GM23338 (cell line): ENCODE results near the gene MLLT1. TPM values are rescaled to one million over a fixed set of nuclear protein-coding genes. Genes with fewer than 3 reads are reported as not detected.

Source experiments
- ATAC-seq: fragments of 200-7000 bp; cut with Tn5 transposase; 3 replicates; pipeline ENCODE4 v1.9.1; 2020
- DNase-seq: peaks from one replicate; pipeline ENCODE4 v3.0.0-alpha.2; 2015; ENCODE audit warnings: low spot score
- H2AFZ ChIP-seq: fragments of 200-600 bp; sonication (generic); 2 replicates; pipeline ENCODE4 v1.8.0; 2016; ENCODE audit warnings: antibody characterized with exemption, mild to moderate bottlenecking, moderate library complexity
- H3F3A ChIP-seq: fragments of 200-600 bp; sonication (generic); replicated peaks from 2 replicates; pipeline ENCODE4 v1.8.0; 2017; ENCODE audit warnings: antibody characterized with exemption, mixed run types, low read depth
- H3K27ac ChIP-seq: fragments of 200-600 bp; sonication (generic); 2 replicates; pipeline ENCODE4 v1.6.1; 2016; ENCODE audit warnings: low read depth
- H3K27me3 ChIP-seq: fragments of 200-600 bp; sonication (generic); 2 replicates; pipeline ENCODE4 v1.8.0; 2016; ENCODE audit warnings: mild to moderate bottlenecking, mixed run types, moderate library complexity; ENCODE audit not compliant: insufficient read depth
- H3K36me3 ChIP-seq: fragments of 200-600 bp; sonication (generic); 2 replicates; pipeline ENCODE4 v1.8.0; 2016; ENCODE audit warnings: mild to moderate bottlenecking; ENCODE audit not compliant: insufficient read depth
- H3K4me1 ChIP-seq: fragments of 200-600 bp; sonication (generic); 2 replicates; pipeline ENCODE4 v1.8.0; 2016; ENCODE audit warnings: mild to moderate bottlenecking, moderate library complexity; ENCODE audit not compliant: insufficient read depth
- H3K4me2 ChIP-seq: fragments of 200-600 bp; sonication (generic); 2 replicates; pipeline ENCODE4 v1.7.1; 2017; ENCODE audit warnings: mixed run types
- H3K4me3 ChIP-seq: fragments of 200-600 bp; sonication (generic); 2 replicates; pipeline ENCODE4 v1.6.1; 2016; ENCODE audit warnings: mixed run types
- H3K79me2 ChIP-seq: fragments of 200-600 bp; sonication (generic); replicated peaks from 2 replicates; pipeline ENCODE4 v1.8.0; 2017; ENCODE audit warnings: mild to moderate bottlenecking; ENCODE audit not compliant: insufficient read depth
- H3K9me2 ChIP-seq: fragments of 200-600 bp; sonication (generic); 2 replicates; pipeline ENCODE4 v1.8.0; 2017; ENCODE audit not compliant: insufficient read depth
- H4K20me1 ChIP-seq: fragments of 200-600 bp; sonication (generic); replicated peaks from 2 replicates; pipeline ENCODE4 v1.8.0; 2017; ENCODE audit warnings: mild to moderate bottlenecking; ENCODE audit not compliant: insufficient read depth
- H3K27ac Mint-ChIP-seq: 2 replicates; pipeline ENCODE4 v1.8.0; 2020; ENCODE audit warnings: inconsistent platforms, mild to moderate bottlenecking, moderate library complexity, mixed read lengths
- H3K27me3 Mint-ChIP-seq: 3 replicates; pipeline ENCODE4 v1.8.0; 2022; ENCODE audit warnings: low read depth, mild to moderate bottlenecking, moderate library complexity, mixed read lengths, inconsistent platforms; ENCODE audit not compliant: insufficient read depth, poor library complexity
- H3K36me3 Mint-ChIP-seq: 3 replicates; pipeline ENCODE4 v1.8.0; 2021; ENCODE audit warnings: low read depth, mild to moderate bottlenecking, inconsistent platforms, moderate library complexity, mixed read lengths
- H3K4me1 Mint-ChIP-seq: 3 replicates; pipeline ENCODE4 v1.8.0; 2020; ENCODE audit warnings: mild to moderate bottlenecking, inconsistent platforms, mixed read lengths
- H3K4me3 Mint-ChIP-seq: 3 replicates; pipeline ENCODE4 v1.8.0; 2021; ENCODE audit warnings: moderate library complexity, mild to moderate bottlenecking, inconsistent platforms, mixed read lengths
- H3K9me3 Mint-ChIP-seq: 3 replicates; pipeline ENCODE4 v1.8.0; 2020; ENCODE audit warnings: moderate library complexity, mild to moderate bottlenecking, inconsistent platforms, mixed read lengths
- CTCF ChIP-seq, 2 experiments: fragments of 200-600 bp in 1 of 2; sonication (generic) in 1 of 2; conservative IDR thresholded peaks; 2 replicates each; pipeline versions ENCODE4 v1.5.1 to v1.6.1; 2016 to 2017; ENCODE audit warnings: antibody characterized with exemption in 2 of 2, low read depth in 2 of 2, mild to moderate bottlenecking in 2 of 2, moderate library complexity in 1 of 2
- EZH2phosphoT487 ChIP-seq: fragments of 200-600 bp; sonication (generic); IDR thresholded peaks from one replicate; pipeline ENCODE4 v1.8.1; 2018; ENCODE audit warnings: antibody characterized with exemption; ENCODE audit not compliant: unreplicated experiment
- JUNB ChIP-seq: IDR thresholded peaks from one replicate; pipeline ENCODE4 v1.6.1; 2016; ENCODE audit warnings: antibody characterized with exemption; ENCODE audit not compliant: unreplicated experiment
- NANOG ChIP-seq: IDR thresholded peaks from 2 replicates; pipeline ENCODE4 v1.6.1; 2016; ENCODE audit warnings: antibody characterized with exemption, borderline replicate concordance
- REST ChIP-seq: IDR thresholded peaks from one replicate; pipeline ENCODE4 v1.6.1; 2018; ENCODE audit warnings: antibody characterized with exemption; ENCODE audit not compliant: unreplicated experiment
- STAT1 ChIP-seq: IDR thresholded peaks from one replicate; pipeline ENCODE4 v1.6.1; 2016; ENCODE audit warnings: antibody characterized with exemption; ENCODE audit not compliant: unreplicated experiment
- ZNF114 ChIP-seq: fragments of 250-450 bp; sonication (Bioruptor Pico); IDR thresholded peaks from 2 replicates; pipeline ENCODE4 v1.5.0; 2020; ENCODE audit warnings: mild to moderate bottlenecking, moderate library complexity
- ZNF462 ChIP-seq: fragments of 250-450 bp; sonication (Bioruptor Pico); IDR thresholded peaks from 2 replicates; pipeline ENCODE4 v1.5.0; 2020; ENCODE audit warnings: mild to moderate bottlenecking, moderate library complexity
- polyA plus RNA-seq: library from polyadenylated mRNA; unstranded; fragments of >200 nt; fragmentation: Nextera tagmentation; extraction: Ambion mirVana; gene quantifications from 2 replicates; pipeline ENCODE4 v1.2.1, GENCODE V29; 2016
- total RNA-seq: library from RNA; depleted of rRNA; stranded (reverse); fragments of >200 nt; shearing (Covaris generic); gene quantifications from 2 replicates; pipeline ENCODE4 v1.2.3, GENCODE V29; 2014

Gene MLLT1
- total and polyA plus RNA-seq, 2 experiments from 2014 or later: 17.8 to 23.4 TPM

GRCh38 chr19:6259312-6259861, 20.4 kb downstream of the MLLT1 start:
- H3K4me1 ChIP-seq: peaks cover 3% of the 10 kb centered on the region; the same call in 1 of the 2 replicates
- ATAC-seq: no peak
- no peak overlapping the region for H3K27ac Mint-ChIP-seq
- peaks cover 14% of the 10 kb centered on the region for H3K27me3 Mint-ChIP-seq
- H3K4me1 Mint-ChIP-seq: peaks cover 15% of the 10 kb centered on the region
- no peaks in the 10 kb centered on the region for H3K36me3 ChIP-seq
- no peak overlapping the region for H2AFZ ChIP-seq
- H3K9me3 Mint-ChIP-seq: no peaks in the 10 kb centered on the region
- no peaks in the 10 kb centered on the region for H3F3A ChIP-seq
- H3K36me3 Mint-ChIP-seq: peaks cover 59% of the 10 kb centered on the region
- no peak overlapping the region for H3K4me2 ChIP-seq
- no peak overlapping the region for H3K4me3 ChIP-seq
- peaks cover 76% of the 10 kb centered on the region for H3K79me2 ChIP-seq
- no peak overlapping the region for H3K4me3 Mint-ChIP-seq
- no peaks in the 10 kb centered on the region for H3K27me3 ChIP-seq
- no peak for DNase-seq
- no peak overlapping the region for H3K27ac ChIP-seq
- H3K9me2 ChIP-seq: no peaks in the 10 kb centered on the region
- TF ChIP-seq JUNB: no peak
- no peak for TF ChIP-seq REST
- TF ChIP-seq STAT1: no peak
- TF ChIP-seq NANOG: no peak
- no peak for TF ChIP-seq EZH2phosphoT487
- TF ChIP-seq ZNF114 (CRISPR knock-in tag): no peak
- no peak for TF ChIP-seq CTCF (conservative IDR thresholded peaks at IDR 0.05; ENCODE audit: low read depth in 2 of 2)
- TF ChIP-seq ZNF462 (CRISPR knock-in tag): no peak
- H4K20me1 ChIP-seq: peaks cover 31% of the 10 kb centered on the region
